IPS DF 6.9 (cell line): ENCODE measurements around the gene GLYATL1.
"Not testable (repeated sequence)": the region's sequence is repeated elsewhere in the genome, so short reads cannot be mapped to it uniquely, and the experiment has no call there.

Experiments used
- DNase-seq: peaks from one replicate; pipeline ENCODE4 v3.0.0-alpha.2; 2013; ENCODE audit warnings: low read depth, low spot score
- H3K27ac ChIP-seq: one replicate; pipeline ENCODE4 v1.5.1; 2013; ENCODE audit warnings: low read length, control low read depth
- H3K27me3 ChIP-seq: 2 replicates; pipeline ENCODE4 v1.6.1; 2013; ENCODE audit warnings: mild to moderate bottlenecking, low read length; ENCODE audit not compliant: control insufficient read depth, insufficient read depth
- H3K36me3 ChIP-seq: 2 replicates; pipeline ENCODE4 v1.6.1; 2013; ENCODE audit warnings: low read length; ENCODE audit not compliant: control insufficient read depth, insufficient read depth
- H3K4me1 ChIP-seq: 2 replicates; pipeline ENCODE4 v1.6.1; 2013; ENCODE audit warnings: low read length; ENCODE audit not compliant: control insufficient read depth, insufficient read depth
- H3K4me3 ChIP-seq: 2 replicates; pipeline ENCODE4 v1.5.1; 2013; ENCODE audit warnings: mild to moderate bottlenecking, low read length
- H3K9me3 ChIP-seq: 2 replicates; pipeline ENCODE4 v1.6.1; 2013; ENCODE audit warnings: low read length, inconsistent platforms; ENCODE audit not compliant: control insufficient read depth, insufficient read depth
- WGBS: extraction: QIAGEN DNeasy Blood & Tissue Kit; methylation state at CpG from one replicate; pipeline ENCODE4 v1.1.7; 2013; ENCODE audit warnings: mixed read lengths, missing lambda C conversion rate; ENCODE audit not compliant: insufficient read length, insufficient coverage; 5-methylcytosine and 5-hydroxymethylcytosine counted together

GLYATL1 gene

GRCh38 chr11:58992489-58992888, 53.2 kb downstream of the GLYATL1 start:
- DNase-seq, result no peak
- Histone ChIP-seq H3K4me1 (no peaks in the 10 kb centered on the region), H3K27ac (no peak overlapping the region), H3K4me3 (no peak overlapping the region), H3K36me3 (no peaks in the 10 kb centered on the region), H3K9me3 (no peaks in the 10 kb centered on the region), H3K27me3 (no peaks in the 10 kb centered on the region)
- no CpG with 5 or more reads among the region's 1 CpG for WGBS

- WGBS, result no CpG with 5 or more reads among the region's 3 CpGs
- Histone ChIP-seq H3K27ac (no peak overlapping the region), H3K36me3 (no peaks in the 10 kb centered on the region), H3K4me3 (no peak overlapping the region), H3K4me1 (no peaks in the 10 kb centered on the region), H3K9me3 (no peaks in the 10 kb centered on the region), H3K27me3 (no peaks in the 10 kb centered on the region)
- no peak for DNase-seq
These were observed 54.9 kb downstream of the GLYATL1 start for GRCh38 chr11:58994171-58994570.

- Histone ChIP-seq H3K36me3 (no peaks in the 10 kb centered on the region), H3K9me3 (no peaks in the 10 kb centered on the region), H3K27ac (no peak overlapping the region), H3K4me1 (no peaks in the 10 kb centered on the region), H3K4me3 (no peak overlapping the region), H3K27me3 (no peaks in the 10 kb centered on the region)
- DNase-seq, result no peak
- no CpG with 5 or more reads among the region's 7 CpGs for WGBS
These were observed 59.4 kb downstream of the GLYATL1 start for GRCh38 chr11:58998480-58999290.

- Histone ChIP-seq H3K4me1 (no peaks in the 10 kb centered on the region), H3K4me3 (no peak overlapping the region), H3K9me3 (no peaks in the 10 kb centered on the region), H3K36me3 (no peaks in the 10 kb centered on the region), H3K27me3 (no peaks in the 10 kb centered on the region), H3K27ac (no peak overlapping the region)
- WGBS, result no CpG with 5 or more reads among the region's 1 CpG
- DNase-seq, result no peak
These were observed 60.0 kb downstream of the GLYATL1 start for GRCh38 chr11:58999291-58999680.

DNA sequence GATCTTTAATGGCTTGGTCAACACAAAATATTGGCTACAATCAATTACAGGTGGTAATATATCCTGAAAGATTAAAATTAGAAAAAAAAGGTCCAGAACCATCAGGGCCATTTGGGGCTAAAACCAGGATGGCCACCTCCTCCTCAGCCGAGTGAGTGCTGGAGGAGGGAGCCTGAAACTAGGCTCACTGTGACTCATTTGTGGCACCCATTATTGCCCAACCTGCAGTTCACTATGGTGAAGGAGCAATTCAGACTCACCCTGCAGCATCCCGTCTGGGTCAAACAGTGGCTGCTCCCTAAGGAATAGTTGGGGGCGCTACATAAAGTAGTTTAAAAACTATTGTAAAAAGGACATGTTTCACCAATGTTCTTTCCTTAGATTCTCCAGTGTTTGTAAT, 60.7 kb downstream of the GLYATL1 start:
- no peaks in the 10 kb centered on the region for H3K4me1 ChIP-seq
- no peak overlapping the region for H3K4me3 ChIP-seq
- no peaks in the 10 kb centered on the region for H3K36me3 ChIP-seq
- no peak overlapping the region for H3K27ac ChIP-seq
- H3K27me3 ChIP-seq, result no peaks in the 10 kb centered on the region
- no peaks in the 10 kb centered on the region for H3K9me3 ChIP-seq
- WGBS, result no CpG with 5 or more reads among the region's 3 CpGs
- no peak for DNase-seq

GRCh38 chr11:59002006-59002405, 62.7 kb downstream of the GLYATL1 start:
- H3K36me3 ChIP-seq, H3K27ac ChIP-seq, H3K27me3 ChIP-seq, DNase-seq, H3K9me3 ChIP-seq, H3K4me3 ChIP-seq, H3K4me1 ChIP-seq: not testable (repeated sequence)
- no CpG with 5 or more reads among the region's 2 CpGs for WGBS
